ENCODE measurements around the gene RIPPLY3.
A peak's percentile ranks its signal among the peaks of the same experiment; 100 is the strongest.

The RIPPLY3 gene

GRCh38 chr21:37006486-37007291, at the start of gene RIPPLY3:
Gene RIPPLY3, plus strand, starts transcription at chr21:37006702. Its CDS starts 71 bp downstream, at chr21:37006773.
- peak; percentile 20 for DNase-seq

- no peak for DNase-seq
These were observed 47.3 kb upstream of the RIPPLY3 start for GRCh38 chr21:36959020-36959835.

GRCh38 chr21:36960676-36961284, 45.7 kb upstream of the RIPPLY3 start:
- no peak for DNase-seq

- DNase-seq, result no peak
These were observed 44.3 kb upstream of the RIPPLY3 start for GRCh38 chr21:36962098-36962780.

GRCh38 chr21:36964398-36964797, 42.1 kb upstream of the RIPPLY3 start:
- no peak for DNase-seq

- DNase-seq, result no peak
These were observed 41.4 kb upstream of the RIPPLY3 start for GRCh38 chr21:36964827-36965719.

- DNase-seq, result no peak
These were observed 40.8 kb upstream of the RIPPLY3 start for GRCh38 chr21:36965720-36966065.

GRCh38 chr21:36966066-36966820, 40.3 kb upstream of the RIPPLY3 start, which contains the start of gene HLCS:
Gene HLCS, minus strand, starts transcription at chr21:36966669. Its CDS starts 31 bp downstream, at chr21:36966638.
- peak; percentile 72 for DNase-seq

GRCh38 chr21:36966821-36967768, 39.4 kb upstream of the RIPPLY3 start:
- no peak for DNase-seq

GRCh38 chr21:36968414-36968813, 38.1 kb upstream of the RIPPLY3 start:
- no peak for DNase-seq

- DNase-seq, result no peak
These were observed 37.5 kb upstream of the RIPPLY3 start for GRCh38 chr21:36968976-36969375.

- DNase-seq, result peak; percentile 79
These were observed 32.3 kb upstream of the RIPPLY3 start for GRCh38 chr21:36973986-36974850.

GRCh38 chr21:36974851-36975192, 31.7 kb upstream of the RIPPLY3 start:
- no peak for DNase-seq

GRCh38 chr21:36976228-36976861, 30.2 kb upstream of the RIPPLY3 start:
- DNase-seq, result no peak

- DNase-seq, result no peak
These were observed 29.4 kb upstream of the RIPPLY3 start for GRCh38 chr21:36976882-36977651.

GRCh38 chr21:36980280-36981048, 26.0 kb upstream of the RIPPLY3 start:
- DNase-seq, result no peak

- no peak for DNase-seq
These were observed 25.5 kb upstream of the RIPPLY3 start for GRCh38 chr21:36981049-36981391.

All from NCI-H2029 (cell line).